Caco-2 (cell line): ENCODE data around the gene ANKS3. TPM values are rescaled to one million over a fixed set of nuclear protein-coding genes. Genes with fewer than 3 reads are reported as not detected.
"Not testable (repeated sequence)": the region's sequence is repeated elsewhere in the genome, so short reads cannot be mapped to it uniquely, and the experiment has no call there.

Experiments
- BruUV-seq: library from RNA; stranded (reverse); fragments of 400-500 nt; replicated peaks from 2 replicates; lab custom pipeline; 2021; lab: Mats Ljungman, UMichigan
- CTCF ChIA-PET: fragments of 300-600 bp; sonication (Branson Sonifier 250); formaldehyde crosslinking; loops from one replicate; lab custom pipeline; 2022; ENCODE audit warnings: antibody characterized with exemption; lab: Charles Lee
- POLR2A ChIA-PET: fragments of 300-600 bp; sonication (Branson Sonifier 250); formaldehyde crosslinking; loops from one replicate; lab custom pipeline; 2022; ENCODE audit warnings: antibody characterized with exemption; lab: Charles Lee
- DNase-seq, 2 experiments: peaks; one replicate each; pipeline versions ENCODE4 v3.0.0 to v3.0.0-alpha.2; 2020 to 2022
- H3K27me3 ChIP-seq: replicated peaks from 2 replicates; pipeline ENCODE4 v1.6.0; 2011; ENCODE audit warnings: low read length; ENCODE audit not compliant: control insufficient read depth, insufficient read depth
- H3K36me3 ChIP-seq: 2 replicates; pipeline ENCODE4 v1.5.1; 2011; ENCODE audit warnings: low read length; ENCODE audit not compliant: control insufficient read depth, insufficient read depth
- H3K4me1 ChIP-seq: fragments of 250-450 bp; sonication (Bioruptor Pico); 2 replicates; pipeline ENCODE4 v1.5.1; 2020; ENCODE audit warnings: mild to moderate bottlenecking
- H3K4me3 ChIP-seq: 2 replicates; pipeline ENCODE4 v1.5.1; 2011; ENCODE audit warnings: low read depth, mild to moderate bottlenecking, control low read depth, low read length
- H3K9me3 ChIP-seq: fragments of 250-450 bp; sonication (Bioruptor Pico); 2 replicates; pipeline ENCODE4 v1.5.1; 2020; ENCODE audit warnings: mild to moderate bottlenecking, moderate library complexity
- H3K27ac Mint-ChIP-seq: one replicate; pipeline ENCODE4 v1.8.0; 2022; ENCODE audit warnings: mixed read lengths; ENCODE audit not compliant: unreplicated experiment
- H3K27me3 Mint-ChIP-seq: one replicate; pipeline ENCODE4 v1.8.0; 2022; ENCODE audit warnings: mixed read lengths; ENCODE audit not compliant: insufficient read depth, unreplicated experiment
- H3K36me3 Mint-ChIP-seq: one replicate; pipeline ENCODE4 v1.8.0; 2022; ENCODE audit warnings: mild to moderate bottlenecking, mixed read lengths; ENCODE audit not compliant: insufficient read depth, unreplicated experiment
- H3K4me1 Mint-ChIP-seq: one replicate; pipeline ENCODE4 v1.8.0; 2022; ENCODE audit warnings: low read depth, mixed read lengths; ENCODE audit not compliant: unreplicated experiment
- H3K4me3 Mint-ChIP-seq: one replicate; pipeline ENCODE4 v1.8.0; 2022; ENCODE audit warnings: mild to moderate bottlenecking, moderate library complexity, mixed read lengths; ENCODE audit not compliant: unreplicated experiment
- H3K9me3 Mint-ChIP-seq: one replicate; pipeline ENCODE4 v1.8.0; 2022; ENCODE audit warnings: mixed read lengths; ENCODE audit not compliant: unreplicated experiment
- intact Hi-C: fragments of 100-400 bp; cut with micrococcal nuclease; formaldehyde crosslinking; loops from one replicate; pipeline ENCODE4 v1.10.0; 2022; ENCODE audit not compliant: unreplicated experiment
- total RNA-seq: library from RNA; stranded (reverse); gene quantifications from 2 replicates; pipeline ENCODE4 v1.2.3, GENCODE V29; 2022
- TF ChIP-seq, protein P1 (sequence below), 2 experiments: fragments of 200-600 bp in 1 of 2; IDR thresholded peaks; 1 replicate in 1 of 2; 2 replicates in 1 of 2; pipeline versions ENCODE4 v1.5.1 to v1.8.0; 2011 to 2022; ENCODE audit warnings: antibody characterized with exemption in 1 of 2, control low read depth in 1 of 2, inconsistent platforms in 1 of 2, low read depth in 1 of 2, low read length in 1 of 2, mild to moderate bottlenecking in 1 of 2, moderate library complexity in 1 of 2; ENCODE audit not compliant: insufficient read depth in 1 of 2, severe bottlenecking in 1 of 2, unreplicated experiment in 1 of 2

Gene ANKS3
- total RNA-seq, 1 experiment from 2014 or later = 28.1 TPM

DNA sequence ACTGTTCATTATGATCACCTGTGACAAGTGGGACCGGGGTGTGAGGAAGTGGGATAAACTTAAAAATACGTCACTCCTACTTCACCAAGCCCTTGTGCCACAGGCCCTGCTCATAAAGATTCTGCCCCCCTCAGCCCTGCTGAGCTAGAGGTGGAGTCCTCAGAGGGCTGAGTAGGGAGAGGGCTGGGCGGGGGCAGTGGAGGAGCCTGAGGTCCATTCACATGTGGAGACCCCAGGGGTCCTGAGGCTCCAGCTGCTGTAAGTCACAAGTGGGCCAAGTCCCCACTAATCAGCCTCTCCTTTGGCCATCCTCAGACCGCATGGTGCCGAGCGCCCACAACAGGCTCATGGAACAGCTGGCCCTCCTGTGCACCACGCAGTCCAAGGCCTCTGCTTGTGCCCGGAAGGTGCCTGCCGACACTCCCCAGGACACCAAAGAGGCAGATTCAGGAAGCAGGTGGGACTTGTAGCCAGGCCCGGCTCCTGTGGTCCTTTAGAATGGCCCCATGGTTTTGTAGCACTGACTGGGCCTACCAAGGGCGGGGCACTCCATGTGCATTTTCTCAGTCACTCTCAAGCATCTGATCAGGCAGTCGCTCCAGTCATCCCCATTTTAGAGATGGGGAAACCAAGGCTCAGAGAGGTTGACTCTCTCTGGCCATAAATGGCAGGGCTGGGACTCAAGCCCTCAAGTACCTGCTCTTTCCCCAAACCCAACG, 10.6 kb upstream of the ANKS3 start:
- Mint-ChIP-seq H3K4me3 (no peak overlapping the region), H3K4me1 (no peaks in the 10 kb centered on the region), H3K36me3 (peaks cover 8% of the 10 kb centered on the region), H3K9me3 (no peaks in the 10 kb centered on the region), H3K27me3 (no peaks in the 10 kb centered on the region), H3K27ac (no peak overlapping the region)
- intact Hi-C loops = no loop called here
- Histone ChIP-seq H3K4me1 (no peaks in the 10 kb centered on the region), H3K36me3 (no peaks in the 10 kb centered on the region), H3K27me3 (no peaks in the 10 kb centered on the region), H3K4me3 (no peak overlapping the region), H3K9me3 (no peaks in the 10 kb centered on the region)
- ChIA-PET POLR2A (no interaction called here), CTCF (no interaction called here)
- no TSS peak for BruUV-seq
- TF ChIP-seq, protein P1, sequence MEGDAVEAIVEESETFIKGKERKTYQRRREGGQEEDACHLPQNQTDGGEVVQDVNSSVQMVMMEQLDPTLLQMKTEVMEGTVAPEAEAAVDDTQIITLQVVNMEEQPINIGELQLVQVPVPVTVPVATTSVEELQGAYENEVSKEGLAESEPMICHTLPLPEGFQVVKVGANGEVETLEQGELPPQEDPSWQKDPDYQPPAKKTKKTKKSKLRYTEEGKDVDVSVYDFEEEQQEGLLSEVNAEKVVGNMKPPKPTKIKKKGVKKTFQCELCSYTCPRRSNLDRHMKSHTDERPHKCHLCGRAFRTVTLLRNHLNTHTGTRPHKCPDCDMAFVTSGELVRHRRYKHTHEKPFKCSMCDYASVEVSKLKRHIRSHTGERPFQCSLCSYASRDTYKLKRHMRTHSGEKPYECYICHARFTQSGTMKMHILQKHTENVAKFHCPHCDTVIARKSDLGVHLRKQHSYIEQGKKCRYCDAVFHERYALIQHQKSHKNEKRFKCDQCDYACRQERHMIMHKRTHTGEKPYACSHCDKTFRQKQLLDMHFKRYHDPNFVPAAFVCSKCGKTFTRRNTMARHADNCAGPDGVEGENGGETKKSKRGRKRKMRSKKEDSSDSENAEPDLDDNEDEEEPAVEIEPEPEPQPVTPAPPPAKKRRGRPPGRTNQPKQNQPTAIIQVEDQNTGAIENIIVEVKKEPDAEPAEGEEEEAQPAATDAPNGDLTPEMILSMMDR (IDR thresholded peaks at IDR 0.05; ENCODE audit: insufficient read depth in 1 of 2, low read depth in 1 of 2, low read length in 1 of 2, severe bottlenecking in 1 of 2, unreplicated experiment in 1 of 2) = no peak
- no peak for DNase-seq

- no peaks in the 10 kb centered on the region for H3K27me3 ChIP-seq
- ChIA-PET CTCF (no interaction called here), POLR2A (no interaction called here)
- no peaks in the 10 kb centered on the region for H3K9me3 Mint-ChIP-seq
- BruUV-seq = no TSS peak
- no peak for DNase-seq
- H3K4me1 ChIP-seq = no peaks in the 10 kb centered on the region
- H3K36me3 ChIP-seq = no peaks in the 10 kb centered on the region
- H3K9me3 ChIP-seq = no peaks in the 10 kb centered on the region
- H3K4me3 ChIP-seq = no peak overlapping the region
- H3K36me3 Mint-ChIP-seq = peaks cover 6% of the 10 kb centered on the region
- no peak overlapping the region for H3K27ac Mint-ChIP-seq
- H3K27me3 Mint-ChIP-seq = no peaks in the 10 kb centered on the region
- H3K4me1 Mint-ChIP-seq = no peaks in the 10 kb centered on the region
- TF ChIP-seq, protein P1 (IDR thresholded peaks at IDR 0.05; ENCODE audit: insufficient read depth in 1 of 2, low read depth in 1 of 2, low read length in 1 of 2, severe bottlenecking in 1 of 2, unreplicated experiment in 1 of 2) = no peak
- no peak overlapping the region for H3K4me3 Mint-ChIP-seq
- intact Hi-C loops = no loop called here
These were observed 9.3 kb upstream of the ANKS3 start for GRCh38 chr16:4743226-4743878.

GRCh38 chr16:4738370-4738769, 4.3 kb upstream of the ANKS3 start:
- POLR2A ChIA-PET = not testable (repeated sequence)

More at GRCh38 chr16:4738370-4738769, 4.3 kb upstream of the ANKS3 start:
- H3K4me3 ChIP-seq, H3K36me3 ChIP-seq, H3K4me3 Mint-ChIP-seq, CTCF ChIA-PET, H3K9me3 ChIP-seq, H3K9me3 Mint-ChIP-seq, intact Hi-C loops, H3K27ac Mint-ChIP-seq, H3K4me1 ChIP-seq, H3K4me1 Mint-ChIP-seq, DNase-seq, H3K27me3 ChIP-seq, BruUV-seq, H3K27me3 Mint-ChIP-seq: not testable (repeated sequence)
- peaks cover 20% of the 10 kb centered on the region for H3K36me3 Mint-ChIP-seq
